Activated CD4-positive, alpha-beta memory T cell treated with anti-CD3 and anti-CD28 coated beads for 36 hours (primary cell): ENCODE data around the gene INPPL1. TPM values are rescaled to one million over a fixed set of nuclear protein-coding genes. Genes with fewer than 3 reads are reported as not detected.
"Not testable (repeated sequence)": the region's sequence is repeated elsewhere in the genome, so short reads cannot be mapped to it uniquely, and the experiment has no call there.

Source experiments
- CTCF ChIA-PET: fragments of 350-600 bp; sonication (Branson Sonifier 250); formaldehyde crosslinking; loops from one replicate; lab custom pipeline; 2021; ENCODE audit warnings: antibody characterized with exemption, inconsistent platforms; lab: Charles Lee
- POLR2A ChIA-PET: fragments of 350-600 bp; sonication (Branson Sonifier 250); formaldehyde crosslinking; loops from one replicate; lab custom pipeline; 2021; ENCODE audit warnings: antibody characterized with exemption; lab: Charles Lee
- DNase-seq: peaks from one replicate; pipeline ENCODE4 v3.0.0-alpha.2; 2020
- H3K27ac Mint-ChIP-seq: one replicate; pipeline ENCODE4 v1.8.0; 2021; ENCODE audit warnings: mixed read lengths
- H3K27me3 Mint-ChIP-seq: one replicate; pipeline ENCODE4 v1.8.0; 2021; ENCODE audit warnings: mixed read lengths
- H3K36me3 Mint-ChIP-seq: one replicate; pipeline ENCODE4 v1.8.0; 2021; ENCODE audit warnings: mixed read lengths
- H3K4me1 Mint-ChIP-seq: one replicate; pipeline ENCODE4 v1.8.0; 2021; ENCODE audit warnings: low read depth, mixed read lengths
- H3K4me3 Mint-ChIP-seq: one replicate; pipeline ENCODE4 v1.8.0; 2021; ENCODE audit warnings: mild to moderate bottlenecking, mixed read lengths
- H3K9me3 Mint-ChIP-seq: one replicate; pipeline ENCODE4 v1.8.0; 2021; ENCODE audit warnings: mixed read lengths
- intact Hi-C: fragments of 100-400 bp; cut with micrococcal nuclease; formaldehyde crosslinking; loops from one replicate; pipeline ENCODE4 v1.15.1; 2023
- total RNA-seq, 2 experiments: library from RNA; stranded (reverse); gene quantifications; one replicate each; pipeline ENCODE4 v1.2.3, GENCODE V29; 2021

INPPL1 gene, protein sequence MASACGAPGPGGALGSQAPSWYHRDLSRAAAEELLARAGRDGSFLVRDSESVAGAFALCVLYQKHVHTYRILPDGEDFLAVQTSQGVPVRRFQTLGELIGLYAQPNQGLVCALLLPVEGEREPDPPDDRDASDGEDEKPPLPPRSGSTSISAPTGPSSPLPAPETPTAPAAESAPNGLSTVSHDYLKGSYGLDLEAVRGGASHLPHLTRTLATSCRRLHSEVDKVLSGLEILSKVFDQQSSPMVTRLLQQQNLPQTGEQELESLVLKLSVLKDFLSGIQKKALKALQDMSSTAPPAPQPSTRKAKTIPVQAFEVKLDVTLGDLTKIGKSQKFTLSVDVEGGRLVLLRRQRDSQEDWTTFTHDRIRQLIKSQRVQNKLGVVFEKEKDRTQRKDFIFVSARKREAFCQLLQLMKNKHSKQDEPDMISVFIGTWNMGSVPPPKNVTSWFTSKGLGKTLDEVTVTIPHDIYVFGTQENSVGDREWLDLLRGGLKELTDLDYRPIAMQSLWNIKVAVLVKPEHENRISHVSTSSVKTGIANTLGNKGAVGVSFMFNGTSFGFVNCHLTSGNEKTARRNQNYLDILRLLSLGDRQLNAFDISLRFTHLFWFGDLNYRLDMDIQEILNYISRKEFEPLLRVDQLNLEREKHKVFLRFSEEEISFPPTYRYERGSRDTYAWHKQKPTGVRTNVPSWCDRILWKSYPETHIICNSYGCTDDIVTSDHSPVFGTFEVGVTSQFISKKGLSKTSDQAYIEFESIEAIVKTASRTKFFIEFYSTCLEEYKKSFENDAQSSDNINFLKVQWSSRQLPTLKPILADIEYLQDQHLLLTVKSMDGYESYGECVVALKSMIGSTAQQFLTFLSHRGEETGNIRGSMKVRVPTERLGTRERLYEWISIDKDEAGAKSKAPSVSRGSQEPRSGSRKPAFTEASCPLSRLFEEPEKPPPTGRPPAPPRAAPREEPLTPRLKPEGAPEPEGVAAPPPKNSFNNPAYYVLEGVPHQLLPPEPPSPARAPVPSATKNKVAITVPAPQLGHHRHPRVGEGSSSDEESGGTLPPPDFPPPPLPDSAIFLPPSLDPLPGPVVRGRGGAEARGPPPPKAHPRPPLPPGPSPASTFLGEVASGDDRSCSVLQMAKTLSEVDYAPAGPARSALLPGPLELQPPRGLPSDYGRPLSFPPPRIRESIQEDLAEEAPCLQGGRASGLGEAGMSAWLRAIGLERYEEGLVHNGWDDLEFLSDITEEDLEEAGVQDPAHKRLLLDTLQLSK
- 10 to 100 TPM; 96.9 to 98.9 TPM for total RNA-seq

DNA sequence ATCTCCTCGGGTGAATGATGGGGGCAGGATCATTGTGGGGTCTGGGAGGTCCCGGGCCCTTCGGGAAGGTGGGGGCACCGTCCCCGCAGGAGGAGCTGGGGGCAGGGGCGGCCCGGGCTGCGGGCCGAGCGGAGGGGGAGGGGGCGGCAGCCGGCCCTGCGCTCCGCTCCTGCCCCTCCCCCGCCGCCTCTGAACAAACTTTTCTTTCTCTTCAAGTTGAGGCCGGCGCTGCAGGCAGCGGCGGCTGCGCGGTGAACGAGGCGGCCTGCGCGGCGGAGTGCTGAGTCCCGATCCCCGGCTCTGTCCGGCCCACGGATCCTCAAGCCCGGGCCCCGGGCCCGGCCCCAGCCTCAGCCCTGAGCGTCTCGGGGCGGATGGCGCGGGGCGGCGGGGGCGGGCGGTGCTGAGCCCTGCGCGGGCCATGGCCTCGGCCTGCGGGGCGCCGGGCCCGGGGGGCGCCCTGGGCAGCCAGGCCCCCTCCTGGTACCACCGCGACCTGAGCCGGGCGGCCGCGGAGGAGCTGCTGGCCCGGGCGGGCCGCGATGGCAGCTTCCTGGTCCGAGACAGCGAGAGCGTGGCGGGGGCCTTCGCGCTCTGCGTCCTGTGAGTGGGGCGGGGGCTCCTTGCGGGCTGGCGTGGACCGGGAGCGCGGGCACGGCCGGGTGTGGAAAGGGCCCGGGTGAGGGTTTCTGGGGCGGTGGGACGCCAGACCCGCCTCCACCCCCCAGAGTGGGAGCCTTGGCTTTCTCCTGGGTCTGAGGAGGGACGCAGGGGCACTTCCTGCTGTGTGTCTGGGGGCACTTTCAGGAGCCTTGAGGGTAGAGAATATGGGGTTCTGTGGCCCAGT is at the start of gene INPPL1:
TSS of gene INPPL1 (plus strand) at position 204 of the 847 bp plus-strand sequence. CDS start at position 422, 218 bp downstream.
- DNase-seq = peak; percentile 57
- no peaks in the 10 kb centered on the region for H3K9me3 Mint-ChIP-seq
- intact Hi-C loops = loop anchor here (5.0 kb wide), 1 partner anchor 292 kb away; no protein-coding TSS in a partner anchor
- peaks cover 5% of the 10 kb centered on the region for H3K36me3 Mint-ChIP-seq
- ChIA-PET CTCF (interaction anchor here (1.3 to 3.1 kb wide), 3 partner anchors 12 to 200 kb away, joined by 6 to 21 read pairs (median 6); no protein-coding TSS in a partner anchor), POLR2A (interaction anchor here (1.1 to 2.2 kb wide), 3 partner anchors 14 to 206 kb away, joined by 3 to 9 read pairs (median 4); partner anchors contain the start of gene LAMTOR1)
- no peaks in the 10 kb centered on the region for H3K27me3 Mint-ChIP-seq
- peaks cover 24% of the 10 kb centered on the region for H3K4me1 Mint-ChIP-seq
- peak within 1 kb of the TSS; percentile 84 for H3K27ac Mint-ChIP-seq
- H3K4me3 Mint-ChIP-seq = peak within 1 kb of the TSS; percentile 84

DNA sequence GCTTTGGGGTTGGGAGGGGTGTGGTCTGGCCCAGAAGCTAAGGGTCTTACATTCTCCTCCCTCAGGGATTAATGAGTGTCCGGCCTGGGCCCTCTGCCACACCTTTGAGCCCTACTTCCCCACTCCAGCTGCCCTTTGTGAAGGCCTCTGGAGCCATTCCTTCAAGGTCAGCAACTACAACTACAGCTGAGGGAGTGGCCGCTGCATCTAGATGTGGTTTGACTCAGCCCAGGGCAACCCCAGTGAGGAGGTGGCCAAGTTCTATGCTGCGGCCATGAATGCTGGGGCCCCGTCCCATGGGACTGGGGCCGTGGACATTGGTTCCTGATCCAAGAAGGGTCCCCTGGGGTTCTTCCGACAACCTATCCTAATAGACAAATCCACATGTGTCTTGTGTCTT is 46.9 kb upstream of the INPPL1 start:
- H3K4me3 Mint-ChIP-seq = no peak overlapping the region
- DNase-seq = no peak
- H3K4me1 Mint-ChIP-seq = peaks cover 12% of the 10 kb centered on the region
- ChIA-PET POLR2A (no interaction called here), CTCF (no interaction called here)
- no peaks in the 10 kb centered on the region for H3K36me3 Mint-ChIP-seq
- H3K27me3 Mint-ChIP-seq = peaks cover 6% of the 10 kb centered on the region
- intact Hi-C loops = no loop called here
- no peaks in the 10 kb centered on the region for H3K9me3 Mint-ChIP-seq
- H3K27ac Mint-ChIP-seq = no peak overlapping the region

DNA sequence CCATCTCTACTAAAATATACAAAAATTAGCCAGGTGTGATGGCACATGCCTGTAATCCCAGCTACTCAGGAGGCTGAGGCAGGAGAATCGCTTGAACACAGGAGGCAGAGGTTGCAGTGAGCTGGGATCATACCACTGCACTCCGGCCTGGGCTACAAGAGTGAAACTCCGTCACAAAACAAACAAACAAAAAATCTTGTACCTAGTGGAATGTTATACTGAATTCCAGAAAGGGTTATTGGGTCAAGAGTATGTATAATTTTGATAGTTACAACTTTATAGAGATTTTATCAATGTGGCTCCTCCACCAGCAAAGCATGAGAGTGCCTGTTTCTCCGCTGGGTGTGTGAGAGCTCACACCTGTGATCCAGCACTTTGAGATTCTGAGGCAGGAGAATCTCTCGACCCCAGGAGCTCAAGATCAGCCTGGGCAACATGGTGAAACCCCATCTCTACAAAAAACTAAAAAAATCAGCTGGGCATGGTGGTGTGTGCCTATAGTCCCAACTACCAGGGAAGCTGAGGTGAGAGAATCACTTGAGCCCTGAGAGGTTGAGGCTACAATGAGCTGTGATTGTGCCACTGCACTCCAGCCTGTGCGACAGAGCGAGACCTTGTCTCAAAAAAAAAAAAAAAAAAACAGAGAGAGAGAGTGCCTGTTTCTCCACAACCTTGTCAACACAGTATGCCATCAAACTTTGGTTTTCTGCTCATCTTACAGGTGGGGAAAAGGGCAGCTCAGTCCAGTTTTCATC is 45.3 kb upstream of the INPPL1 start:
- POLR2A ChIA-PET = no interaction called here
- no peaks in the 10 kb centered on the region for H3K9me3 Mint-ChIP-seq
- peaks cover 6% of the 10 kb centered on the region for H3K27me3 Mint-ChIP-seq
- intact Hi-C loops = no loop called here
- CTCF ChIA-PET = no interaction called here
- DNase-seq = no peak
- H3K4me1 Mint-ChIP-seq = peaks cover 14% of the 10 kb centered on the region
- H3K36me3 Mint-ChIP-seq = no peaks in the 10 kb centered on the region
- no peak overlapping the region for H3K27ac Mint-ChIP-seq
- no peak overlapping the region for H3K4me3 Mint-ChIP-seq

DNA sequence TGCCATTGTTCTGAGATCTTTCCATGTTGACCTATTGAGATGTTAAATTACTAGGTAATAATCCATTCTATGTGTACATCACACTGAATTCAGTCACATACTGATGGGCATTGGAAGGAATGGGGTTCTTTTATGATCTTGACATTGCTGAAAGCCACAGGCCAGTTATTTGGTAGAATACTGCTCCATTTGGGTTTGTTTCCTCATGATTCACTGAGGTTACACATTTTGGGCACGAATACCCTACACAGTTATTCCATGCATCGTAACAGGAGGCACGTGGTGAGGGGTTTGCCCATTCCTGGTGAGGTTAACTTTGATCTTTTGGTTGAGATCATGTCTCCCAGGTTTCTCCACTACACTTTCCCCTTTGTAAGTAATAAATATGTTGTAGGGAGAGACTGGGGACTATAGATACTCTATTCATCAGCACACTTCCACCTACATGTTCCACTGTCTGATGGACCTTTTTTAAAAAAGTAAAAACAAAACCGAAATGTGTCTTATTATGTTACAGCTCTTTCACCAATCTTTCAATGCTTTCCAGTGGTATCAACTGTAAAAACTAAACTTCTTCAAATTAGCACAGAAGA is 44.7 kb upstream of the INPPL1 start:
- Mint-ChIP-seq H3K4me3 (no peak overlapping the region), H3K9me3 (no peaks in the 10 kb centered on the region), H3K27me3 (peaks cover 6% of the 10 kb centered on the region), H3K27ac (no peak overlapping the region), H3K4me1 (peaks cover 14% of the 10 kb centered on the region), H3K36me3 (no peaks in the 10 kb centered on the region)
- peak; percentile 22 for DNase-seq
- CTCF ChIA-PET = no interaction called here
- POLR2A ChIA-PET = no interaction called here
- intact Hi-C loops = no loop called here

DNA sequence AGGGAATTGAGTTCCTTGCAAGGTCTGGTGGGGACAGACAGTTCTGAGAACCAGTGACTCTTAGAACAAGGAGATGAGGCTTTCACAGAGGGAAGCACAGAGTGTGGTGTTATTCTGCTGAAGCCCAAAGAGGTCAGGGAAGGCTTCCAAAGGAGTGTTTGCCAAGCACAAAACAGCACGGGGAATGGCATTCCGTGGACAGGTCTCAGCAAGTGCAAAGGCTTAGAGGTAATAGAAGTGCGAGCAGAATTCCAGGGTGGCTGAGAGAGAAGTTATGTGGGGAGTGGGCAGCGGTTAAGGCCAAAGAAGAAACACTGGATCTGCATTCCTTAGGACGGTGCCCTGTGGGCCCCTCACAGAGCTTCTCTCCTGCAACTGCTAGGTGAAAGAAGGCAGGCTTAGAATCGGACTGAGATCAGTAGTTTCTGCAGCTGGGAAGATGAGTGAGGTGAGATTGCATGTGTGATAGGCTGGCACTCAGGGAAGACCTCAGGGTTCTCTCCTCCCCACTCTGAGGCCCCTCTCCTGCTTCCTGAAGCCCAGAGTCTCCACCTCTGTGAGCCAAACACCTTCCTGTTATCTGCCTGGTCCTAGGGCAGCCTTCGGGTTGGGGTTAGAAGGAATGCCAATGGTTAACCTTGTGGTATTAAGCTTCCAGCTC is 43.5 kb upstream of the INPPL1 start:
- H3K36me3 Mint-ChIP-seq, DNase-seq, H3K27ac Mint-ChIP-seq, H3K27me3 Mint-ChIP-seq, POLR2A ChIA-PET, H3K4me3 Mint-ChIP-seq, H3K9me3 Mint-ChIP-seq: not testable (repeated sequence)
- CTCF ChIA-PET = interaction anchor here (5.1 kb wide), 1 partner anchor 36 kb away, joined by 34 read pairs; no protein-coding TSS in a partner anchor
- intact Hi-C loops = loop anchor here (1.0 kb wide), 1 partner anchor 40 kb away; no protein-coding TSS in a partner anchor
- H3K4me1 Mint-ChIP-seq = peaks cover 14% of the 10 kb centered on the region

DNA sequence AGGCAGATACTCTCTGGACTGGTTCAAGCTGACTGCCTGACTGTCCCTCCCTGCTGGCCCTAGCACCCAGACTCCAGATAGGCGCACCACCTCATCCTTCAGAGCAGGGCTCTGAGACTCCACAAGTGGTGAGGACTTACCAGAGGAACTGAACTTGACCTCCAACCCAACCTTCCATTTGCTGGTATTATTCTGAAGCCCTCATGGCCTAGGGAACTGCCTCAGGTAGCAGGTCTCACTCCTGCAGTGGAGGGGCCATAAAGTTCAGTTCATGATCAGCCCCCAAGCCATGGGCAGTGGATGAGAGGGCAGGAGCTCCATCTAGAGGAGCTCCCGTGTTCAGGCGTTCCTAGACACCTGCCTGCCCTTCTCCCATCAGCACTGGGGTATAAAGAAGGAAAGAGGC is 43.0 kb upstream of the INPPL1 start:
- DNase-seq, H3K36me3 Mint-ChIP-seq, H3K4me3 Mint-ChIP-seq, H3K27ac Mint-ChIP-seq, POLR2A ChIA-PET, H3K9me3 Mint-ChIP-seq, H3K27me3 Mint-ChIP-seq: not testable (repeated sequence)
- peaks cover 14% of the 10 kb centered on the region for H3K4me1 Mint-ChIP-seq
- CTCF ChIA-PET = interaction anchor here (5.1 kb wide), 1 partner anchor 37 kb away, joined by 34 read pairs; no protein-coding TSS in a partner anchor
- intact Hi-C loops = loop anchor here (1.0 kb wide), 1 partner anchor 40 kb away; no protein-coding TSS in a partner anchor

DNA sequence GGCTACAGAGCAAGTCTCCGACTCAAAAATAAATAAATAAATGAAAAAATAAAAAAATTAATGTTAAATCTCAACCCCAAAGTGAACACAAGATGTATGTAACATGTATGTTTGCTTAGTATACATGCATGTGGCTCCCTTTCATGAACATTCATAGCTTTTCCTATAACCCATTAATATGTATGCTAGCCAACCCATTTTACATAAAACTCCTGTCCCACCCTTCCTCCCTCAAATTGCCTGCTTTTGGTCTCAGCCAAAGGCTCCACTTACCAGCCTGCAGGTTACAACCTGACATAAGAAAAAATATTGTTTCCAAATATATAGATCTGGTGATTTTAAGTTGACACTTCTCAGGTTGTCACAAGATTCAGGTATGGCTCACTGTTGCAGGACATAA is 36.3 kb upstream of the INPPL1 start:
- Mint-ChIP-seq H3K4me1 (peaks cover 2% of the 10 kb centered on the region), H3K27me3 (no peaks in the 10 kb centered on the region), H3K27ac (no peak overlapping the region), H3K9me3 (no peaks in the 10 kb centered on the region), H3K36me3 (no peaks in the 10 kb centered on the region), H3K4me3 (no peak overlapping the region)
- intact Hi-C loops = no loop called here
- CTCF ChIA-PET = interaction anchor here (0.8 to 2.0 kb wide), 2 partner anchors 163 to 246 kb away, joined by 3 to 6 read pairs; partner anchors contain the start of gene CLPB
- POLR2A ChIA-PET = no interaction called here
- DNase-seq = no peak

DNA sequence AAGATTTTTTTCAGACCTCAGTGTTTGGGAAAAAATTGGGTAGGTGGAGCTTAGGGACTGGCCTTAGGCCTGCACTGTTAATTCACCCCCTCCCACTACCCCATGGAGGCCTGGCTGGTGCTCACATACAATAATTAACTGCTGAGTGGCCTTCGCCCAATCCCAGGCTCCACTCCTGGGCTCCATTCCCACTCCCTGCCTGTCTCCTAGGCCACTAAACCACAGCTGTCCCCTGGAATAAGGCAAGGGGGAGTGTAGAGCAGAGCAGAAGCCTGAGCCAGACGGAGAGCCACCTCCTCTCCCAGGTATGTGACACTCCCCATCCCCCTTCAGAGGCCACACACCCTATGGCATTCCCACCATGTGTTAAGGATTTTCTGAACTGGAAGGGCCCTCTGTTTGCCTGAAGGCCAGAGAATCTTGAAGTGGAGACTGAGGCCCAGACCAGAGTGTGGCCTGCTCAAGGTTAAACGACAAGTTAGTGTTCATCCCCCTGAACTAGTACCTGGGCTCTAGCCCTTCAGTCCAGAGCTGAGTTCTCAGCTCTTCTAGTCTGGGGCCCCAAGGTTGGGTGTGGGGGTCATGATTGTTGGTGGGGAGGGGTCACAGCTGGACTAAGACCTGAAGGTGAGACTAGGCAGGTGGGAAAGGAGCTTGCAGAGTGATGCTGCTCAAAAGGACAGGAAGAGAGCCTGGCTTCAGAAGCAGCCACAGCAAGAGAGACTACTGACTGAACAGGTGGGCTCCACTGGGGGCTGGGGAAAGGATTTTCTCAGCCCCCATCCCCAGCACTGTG is 34.9 kb upstream of the INPPL1 start:
- Mint-ChIP-seq H3K27me3 (no peaks in the 10 kb centered on the region), H3K4me1 (no peaks in the 10 kb centered on the region), H3K36me3 (no peaks in the 10 kb centered on the region), H3K9me3 (no peaks in the 10 kb centered on the region), H3K27ac (no peak overlapping the region), H3K4me3 (no peak overlapping the region)
- DNase-seq = no peak
- intact Hi-C loops = no loop called here
- ChIA-PET POLR2A (no interaction called here), CTCF (interaction anchor here (1.1 to 2.0 kb wide), 2 partner anchors 46 to 165 kb away, joined by 4 to 6 read pairs; no protein-coding TSS in a partner anchor)

DNA sequence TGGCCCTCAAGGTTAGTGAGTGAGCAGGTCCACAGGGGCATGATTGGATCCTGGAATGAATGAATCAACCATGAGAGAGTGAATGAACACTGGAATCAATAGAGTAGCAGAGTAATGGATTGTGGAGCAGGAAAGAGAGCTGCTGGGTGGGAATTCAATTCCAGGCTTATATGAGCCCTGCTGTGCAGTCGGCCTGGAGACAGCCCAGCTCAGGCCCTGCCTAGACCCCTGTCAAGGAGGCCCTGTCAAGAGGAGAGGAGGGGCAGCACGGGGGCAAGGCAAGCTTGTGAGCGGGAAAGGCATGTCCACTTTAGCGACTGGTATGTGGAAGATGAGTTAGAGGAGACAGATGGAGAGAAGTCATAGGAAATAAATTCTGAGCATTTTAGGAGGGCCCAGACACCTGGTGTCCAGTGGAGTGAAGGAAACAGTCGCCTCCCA is 33.9 kb upstream of the INPPL1 start:
- H3K27me3 Mint-ChIP-seq = no peaks in the 10 kb centered on the region
- H3K4me3 Mint-ChIP-seq = no peak overlapping the region
- H3K4me1 Mint-ChIP-seq = no peaks in the 10 kb centered on the region
- intact Hi-C loops = no loop called here
- H3K9me3 Mint-ChIP-seq = no peaks in the 10 kb centered on the region
- CTCF ChIA-PET = interaction anchor here (1.1 kb wide), 1 partner anchor 46 kb away, joined by 5 read pairs; no protein-coding TSS in a partner anchor
- H3K27ac Mint-ChIP-seq = no peak overlapping the region
- no peaks in the 10 kb centered on the region for H3K36me3 Mint-ChIP-seq
- POLR2A ChIA-PET = no interaction called here
- no peak for DNase-seq
